IMR-90 (cell line): ENCODE results near the gene PLOD1. TPM values are rescaled to one million over a fixed set of nuclear protein-coding genes. Genes with fewer than 3 reads are reported as not detected.

Experiments used
- ATAC-seq: fragments of 200-7000 bp; cut with Tn5 transposase; 2 replicates; pipeline ENCODE4 v1.9.1; 2020; ENCODE audit warnings: low read depth, mild to moderate bottlenecking, moderate library complexity
- BruUV-seq: library from RNA; stranded (reverse); fragments of 400-500 nt; replicated peaks from 2 replicates; lab custom pipeline; 2021; lab: Mats Ljungman, UMichigan
- CTCF ChIA-PET: fragments of 300-600 bp; formaldehyde crosslinking; extraction: SDS; loops from one replicate; lab custom pipeline; 2021; ENCODE audit warnings: antibody characterized with exemption; lab: Yijun Ruan, JAX
- POLR2A ChIA-PET: fragments of 300-600 bp; sonication (Branson Sonifier 250); formaldehyde crosslinking; loops from one replicate; lab custom pipeline; 2022; ENCODE audit warnings: antibody characterized with exemption; ENCODE audit not compliant: unreplicated experiment; lab: Charles Lee
- DNase-seq: peaks from one replicate; pipeline ENCODE4 v3.0.0; 2013
- H2AFZ ChIP-seq: replicated peaks from 2 replicates; pipeline ENCODE3; 2013; ENCODE audit warnings: low read length, mild to moderate bottlenecking; ENCODE audit not compliant: poor library complexity
- H2AK5ac ChIP-seq: 2 replicates; pipeline ENCODE4 v1.6.1; 2013; ENCODE audit warnings: low read depth, low read length, inconsistent platforms
- H2AK9ac ChIP-seq: replicated peaks from 2 replicates; pipeline ENCODE3; 2013; ENCODE audit warnings: mild to moderate bottlenecking, low read depth, low read length, moderate library complexity; ENCODE audit not compliant: poor library complexity
- H2BK120ac ChIP-seq: 2 replicates; pipeline ENCODE4 v1.6.1; 2013; ENCODE audit warnings: low read depth, low read length, inconsistent platforms
- H2BK15ac ChIP-seq: 3 replicates; pipeline ENCODE4 v1.6.1; 2013; ENCODE audit warnings: low read depth, low read length, inconsistent platforms
- H2BK20ac ChIP-seq: 2 replicates; pipeline ENCODE4 v1.6.1; 2013; ENCODE audit warnings: low read depth, mild to moderate bottlenecking, inconsistent platforms, low read length, moderate library complexity
- H2BK5ac ChIP-seq: 2 replicates; pipeline ENCODE4 v1.6.1; 2013; ENCODE audit warnings: mild to moderate bottlenecking, low read depth, low read length, inconsistent platforms; ENCODE audit not compliant: poor library complexity, severe bottlenecking
- H3K14ac ChIP-seq: replicated peaks from 2 replicates; pipeline ENCODE4 v1.6.1; 2013; ENCODE audit warnings: low read depth, low read length, inconsistent platforms
- H3K18ac ChIP-seq: 2 replicates; pipeline ENCODE4 v1.6.1; 2013; ENCODE audit warnings: low read depth, low read length, control low read depth
- H3K23ac ChIP-seq: 2 replicates; pipeline ENCODE4 v1.6.1; 2013; ENCODE audit warnings: low read depth, low read length, inconsistent platforms
- H3K27ac ChIP-seq: 2 replicates; pipeline ENCODE4 v1.5.1; 2013; ENCODE audit warnings: mild to moderate bottlenecking, control low read depth, low read length; ENCODE audit not compliant: insufficient read depth
- H3K27me3 ChIP-seq: 2 replicates; pipeline ENCODE4 v1.6.1; 2013; ENCODE audit warnings: low read length; ENCODE audit not compliant: control insufficient read depth, insufficient read depth
- H3K36me3 ChIP-seq: 2 replicates; pipeline ENCODE4 v1.6.1; 2013; ENCODE audit warnings: low read length, mixed read lengths; ENCODE audit not compliant: control insufficient read depth, insufficient read depth
- H3K4ac ChIP-seq: 2 replicates; pipeline ENCODE4 v1.6.1; 2013; ENCODE audit warnings: low read depth, low read length, inconsistent platforms
- H3K4me1 ChIP-seq: 2 replicates; pipeline ENCODE4 v1.6.1; 2013; ENCODE audit warnings: low read length, mixed read lengths; ENCODE audit not compliant: control insufficient read depth, insufficient read depth
- H3K4me2 ChIP-seq: 2 replicates; pipeline ENCODE4 v1.6.1; 2013; ENCODE audit warnings: low read depth, mild to moderate bottlenecking, control low read depth, low read length, moderate library complexity
- H3K4me3 ChIP-seq: 2 replicates; pipeline ENCODE4 v1.5.1; 2013; ENCODE audit warnings: low read depth, mild to moderate bottlenecking, control low read depth, low read length, moderate library complexity; ENCODE audit not compliant: insufficient read depth
- H3K56ac ChIP-seq: 2 replicates; pipeline ENCODE4 v1.6.1; 2013; ENCODE audit warnings: low read length, inconsistent platforms; ENCODE audit not compliant: insufficient read depth; ENCODE audit errors: extremely low read depth
- H3K79me1 ChIP-seq, 2 experiments: 2 replicates each; pipeline ENCODE4 v1.6.1; 2013; ENCODE audit warnings: low read length in 2 of 2, inconsistent platforms in 1 of 2, low read depth in 1 of 2
- H3K9ac ChIP-seq: 2 replicates; pipeline ENCODE4 v1.6.1; 2013; ENCODE audit warnings: low read depth, low read length, control low read depth
- H3K9me1 ChIP-seq: 2 replicates; pipeline ENCODE4 v1.6.1; 2013; ENCODE audit warnings: low read length, inconsistent platforms; ENCODE audit not compliant: insufficient read depth
- H3K9me3 ChIP-seq: 2 replicates; pipeline ENCODE4 v1.6.1; 2013; ENCODE audit warnings: low read length; ENCODE audit not compliant: control insufficient read depth, insufficient read depth
- H4K20me1 ChIP-seq: 2 replicates; pipeline ENCODE4 v1.6.1; 2013; ENCODE audit warnings: low read length, inconsistent platforms; ENCODE audit not compliant: insufficient read depth
- H4K5ac ChIP-seq: 2 replicates; pipeline ENCODE4 v1.6.1; 2013; ENCODE audit warnings: mild to moderate bottlenecking, low read depth, low read length, control low read depth
- H4K8ac ChIP-seq, 2 experiments: 2 replicates each; pipeline ENCODE4 v1.6.1; 2013; ENCODE audit warnings: low read depth in 2 of 2, low read length in 2 of 2, control low read depth in 1 of 2, inconsistent platforms in 1 of 2
- H4K91ac ChIP-seq: 2 replicates; pipeline ENCODE4 v1.6.1; 2013; ENCODE audit warnings: low read depth, low read length, inconsistent platforms; ENCODE audit not compliant: insufficient read depth
- BHLHE40 ChIP-seq: fragments of 150-350 bp; IDR thresholded peaks from 2 replicates; pipeline ENCODE4 v1.6.1; 2016; ENCODE audit warnings: mild to moderate bottlenecking, low read depth, low read length
- CEBPB ChIP-seq: IDR thresholded peaks from 2 replicates; pipeline ENCODE4 v1.6.1; 2012; ENCODE audit warnings: low read depth, low read length, improper control_type of control experiment
- CHD1 ChIP-seq: IDR thresholded peaks from 2 replicates; pipeline ENCODE4 v1.6.1; 2012; ENCODE audit warnings: low read depth, low read length, improper control_type of control experiment
- FOS ChIP-seq: fragments of 150-350 bp; IDR thresholded peaks from 2 replicates; pipeline ENCODE4 v1.6.1; 2016; ENCODE audit warnings: low read depth, low read length
- MAFK ChIP-seq: IDR thresholded peaks from 2 replicates; pipeline ENCODE4 v1.6.1; 2012; ENCODE audit warnings: low read depth, low read length, improper control_type of control experiment
- MAZ ChIP-seq: IDR thresholded peaks from 2 replicates; pipeline ENCODE4 v1.6.1; 2012; ENCODE audit warnings: low read depth, mild to moderate bottlenecking, low read length, improper control_type of control experiment, moderate library complexity, borderline replicate concordance
- NFE2L2 ChIP-seq: fragments of 150-350 bp; IDR thresholded peaks from 2 replicates; pipeline ENCODE4 v1.6.1; 2016; ENCODE audit warnings: low read depth, mild to moderate bottlenecking, low read length
- POLR2A ChIP-seq: IDR thresholded peaks from 2 replicates; pipeline ENCODE4 v1.6.1; 2012; ENCODE audit warnings: mild to moderate bottlenecking, low read depth, low read length
- RFX5 ChIP-seq: IDR thresholded peaks from 2 replicates; pipeline ENCODE4 v1.8.0; 2012; ENCODE audit warnings: low read depth, mild to moderate bottlenecking, low read length, moderate library complexity
- SMC3 ChIP-seq: fragments of 150-350 bp; IDR thresholded peaks from 2 replicates; pipeline ENCODE4 v1.6.1; 2016; ENCODE audit warnings: low read depth, mild to moderate bottlenecking, antibody characterized with exemption, low read length, moderate library complexity
- USF2 ChIP-seq: fragments of 150-350 bp; IDR thresholded peaks from 2 replicates; pipeline ENCODE4 v1.6.1; 2017; ENCODE audit warnings: mild to moderate bottlenecking, antibody characterized with exemption, low read length, low read depth
- WGBS, 2 experiments: methylation state at CpG; one replicate each; pipeline versions ENCODE4 v1.1.5 to v1.1.7; 2013; ENCODE audit warnings: missing lambda C conversion rate in 2 of 2; ENCODE audit not compliant: insufficient read length in 1 of 2; ENCODE audit errors: extremely low coverage in 2 of 2; 5-methylcytosine and 5-hydroxymethylcytosine counted together
- dilution Hi-C: fragments of 300-500 bp; cut with HindIII; formaldehyde crosslinking; loops from one replicate; pipeline ENCODE4 v1.14.3; 2018; ENCODE audit warnings: low sequenced_read_pairs; ENCODE audit not compliant: unreplicated experiment
- in situ Hi-C: fragments of 300-500 bp; cut with MboI; formaldehyde crosslinking; loops from 3 replicates; pipeline ENCODE4 v1.14.3; 2019; ENCODE audit warnings: low sequenced_read_pairs, inconsistent platforms, mixed read lengths
- intact Hi-C: fragments of 100-400 bp; cut with micrococcal nuclease; formaldehyde crosslinking; loops from 2 replicates; pipeline ENCODE4 v1.10.0; 2022
- polyA plus RNA-seq, 3 experiments: library from polyadenylated mRNA; depleted of rRNA; stranded (reverse); fragments of >200 nt; gene quantifications; 2 replicates each; pipeline ENCODE4 v1.2.3, GENCODE V29; 2012; ENCODE audit warnings: low replicate concordance in 1 of 3
- total RNA-seq: library from RNA; depleted of rRNA; stranded (reverse); fragments of >200 nt; gene quantifications from 2 replicates; pipeline ENCODE4 v1.2.3, GENCODE V29; 2012

PLOD1 gene
- total and polyA plus RNA-seq, 2 of the 4 experiments (the other 2 are of a cell fraction), result 283 to 609 TPM

GRCh38 chr1:12005488-12006166, 71.1 kb downstream of the PLOD1 start:
- H2BK5ac ChIP-seq, result no peak overlapping the region
- no peak overlapping the region for H2BK120ac ChIP-seq
- peaks cover 67% of the 10 kb centered on the region for H3K36me3 ChIP-seq
- intact Hi-C loops, result no loop called here
- no peak overlapping the region for H3K4me2 ChIP-seq
- H3K23ac ChIP-seq, result no peak overlapping the region
- no peak overlapping the region for H4K8ac ChIP-seq
- no peak for TF ChIP-seq POLR2A
- no peak for TF ChIP-seq MAFK
- TF ChIP-seq MAZ, result no peak
- TF ChIP-seq SMC3, result no peak
- TF ChIP-seq NFE2L2, result no peak
- no peak for TF ChIP-seq USF2
- no peak for TF ChIP-seq BHLHE40
- no peak for TF ChIP-seq CHD1
- no peak for TF ChIP-seq FOS
- TF ChIP-seq RFX5, result no peak
- no peak for TF ChIP-seq CEBPB
- no peak overlapping the region for H2AK5ac ChIP-seq
- H2AK9ac ChIP-seq, result no peak overlapping the region
- H3K9me3 ChIP-seq, result no peaks in the 10 kb centered on the region
- BruUV-seq, result no TSS peak
- no peak overlapping the region for H4K91ac ChIP-seq
- no peaks in the 10 kb centered on the region for H3K27me3 ChIP-seq
- peaks cover 4% of the 10 kb centered on the region; the same call in 1 of the 2 replicates for H3K9me1 ChIP-seq
- H4K20me1 ChIP-seq, result no peaks in the 10 kb centered on the region
- no peak overlapping the region for H3K18ac ChIP-seq
- ChIA-PET POLR2A (no interaction called here), CTCF (no interaction called here)
- no peak overlapping the region for H3K9ac ChIP-seq
- 0 out of 4 replicates have a peak, but pooled peaks cover 0 to 2% of the 10 kb centered on the region in 2 experiments for H3K79me1 ChIP-seq
- H2AFZ ChIP-seq, result no peak overlapping the region
- in situ Hi-C loops, result no loop called here
- no peak overlapping the region for H2BK15ac ChIP-seq
- no peak overlapping the region for H3K4me3 ChIP-seq
- 93% methylated on average over 4 of the region's 9 CpGs; no CpG with 5 or more reads in 1 of the 2 experiments for WGBS, 2 experiments
- H4K5ac ChIP-seq, result no peak overlapping the region
- peaks cover 2% of the 10 kb centered on the region; the same call in 1 of the 2 replicates for H3K4me1 ChIP-seq
- H3K56ac ChIP-seq, result no peak overlapping the region
- H3K4ac ChIP-seq, result no peak overlapping the region
- H3K27ac ChIP-seq, result no peak overlapping the region
- H2BK20ac ChIP-seq, result no peak overlapping the region
- dilution Hi-C loops, result no loop called here
- DNase-seq (no peak), ATAC-seq (no peak)
- no peak overlapping the region for H3K14ac ChIP-seq
